HG03175 (cell line): ENCODE data around the gene GNAI3.

ENCODE experiments used
- ATAC-seq: cut with Tn5 transposase; IDR thresholded peaks from one replicate; pipeline ENCODE4 v1.9.1; 2021; ENCODE audit warnings: mild to moderate bottlenecking, moderate library complexity; ENCODE audit not compliant: unreplicated experiment

The GNAI3 gene

DNA sequence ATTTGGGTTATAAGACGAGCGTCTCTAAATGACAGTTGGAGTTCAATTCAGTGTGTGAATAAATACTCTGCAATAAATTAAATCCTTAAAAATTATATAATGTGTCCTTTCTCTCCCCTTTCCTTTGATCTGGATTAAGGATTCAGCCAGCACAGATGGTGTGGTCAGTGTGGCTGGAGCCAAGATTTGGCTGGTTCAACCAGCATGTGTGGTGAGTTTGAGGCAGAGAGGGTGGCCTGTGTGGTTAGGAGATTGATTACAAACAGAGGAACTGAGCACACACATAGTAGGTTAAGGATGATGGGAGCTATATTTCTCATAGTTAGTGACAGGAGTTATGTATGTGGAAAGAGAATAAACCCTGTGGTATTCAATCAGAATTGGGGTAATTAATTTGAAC, 24.7 kb upstream of the GNAI3 start:
- ATAC-seq: no peak

DNA sequence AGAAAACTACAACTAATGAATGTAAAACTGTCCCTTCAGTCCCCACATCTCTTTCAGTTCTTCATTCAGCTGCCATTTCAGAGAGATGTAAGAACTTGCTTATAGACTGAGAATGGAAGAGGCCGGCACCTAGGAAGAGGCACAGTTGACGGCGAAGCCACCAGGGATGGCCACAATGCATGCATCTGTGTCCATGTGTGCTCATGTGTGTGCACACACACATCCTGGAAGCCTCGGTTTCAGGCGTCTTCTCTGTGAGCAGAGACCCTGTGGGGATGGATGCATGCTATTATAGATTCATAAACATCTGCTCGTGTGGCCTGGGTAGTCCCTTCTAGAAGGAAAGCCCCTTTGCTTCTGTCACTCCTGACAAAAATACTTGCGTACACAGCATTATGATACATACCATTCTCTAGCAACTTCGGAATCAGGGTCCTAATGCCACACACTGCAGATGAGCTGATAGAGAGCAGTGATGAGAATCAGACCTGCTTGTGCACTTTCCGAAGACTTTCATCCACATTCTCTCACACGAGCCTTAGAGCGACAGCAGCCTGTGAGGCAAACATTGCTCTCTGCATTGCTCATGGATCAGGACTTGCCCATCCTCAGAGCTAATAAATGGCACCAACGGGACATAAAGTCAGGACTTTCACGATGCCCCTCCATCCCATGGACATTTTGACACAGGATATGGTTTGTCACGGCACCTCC, 21.2 kb upstream of the GNAI3 start:
- ATAC-seq: peak; percentile 36

DNA sequence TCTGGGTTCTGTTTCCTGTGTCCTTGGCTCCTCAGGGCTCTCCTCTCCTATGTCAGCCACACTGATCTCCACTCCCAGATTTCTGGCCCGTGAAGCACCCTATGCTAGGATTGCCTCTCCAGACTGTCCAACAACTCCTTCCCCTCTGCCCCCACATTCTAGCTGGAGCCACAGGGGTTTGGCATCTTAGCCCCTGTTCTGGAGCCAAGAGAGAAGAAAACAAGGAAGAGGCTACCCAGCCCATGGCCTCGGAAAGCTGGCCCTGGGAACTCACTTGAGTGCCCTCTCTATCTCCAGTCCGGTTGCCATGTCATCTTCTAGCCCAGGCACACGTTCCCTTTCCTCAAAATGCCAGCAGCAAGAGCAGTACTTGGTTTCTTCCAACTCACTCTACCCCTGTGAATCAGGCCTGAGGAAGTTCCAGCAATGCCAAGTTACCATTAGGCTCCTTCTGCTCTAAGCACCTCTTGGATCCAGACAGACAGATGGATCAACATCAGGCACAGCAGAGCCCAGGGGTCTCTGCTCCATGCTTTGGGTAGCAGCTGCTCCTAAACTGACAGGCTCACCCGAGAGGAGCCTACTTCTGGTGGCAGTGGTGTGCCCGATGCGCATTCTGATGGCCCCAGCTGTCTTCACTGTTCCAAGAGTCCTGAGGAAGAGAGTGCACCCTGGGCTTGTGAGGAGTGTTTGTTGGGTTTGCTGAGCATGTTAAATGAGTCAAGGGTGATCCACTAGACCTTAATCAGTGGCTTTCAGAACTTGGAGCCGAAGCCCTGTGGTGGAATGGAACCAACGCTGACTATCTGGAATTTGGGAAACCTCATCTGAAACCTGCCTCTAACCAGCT, 20.3 kb upstream of the GNAI3 start:
- no peak for ATAC-seq

DNA sequence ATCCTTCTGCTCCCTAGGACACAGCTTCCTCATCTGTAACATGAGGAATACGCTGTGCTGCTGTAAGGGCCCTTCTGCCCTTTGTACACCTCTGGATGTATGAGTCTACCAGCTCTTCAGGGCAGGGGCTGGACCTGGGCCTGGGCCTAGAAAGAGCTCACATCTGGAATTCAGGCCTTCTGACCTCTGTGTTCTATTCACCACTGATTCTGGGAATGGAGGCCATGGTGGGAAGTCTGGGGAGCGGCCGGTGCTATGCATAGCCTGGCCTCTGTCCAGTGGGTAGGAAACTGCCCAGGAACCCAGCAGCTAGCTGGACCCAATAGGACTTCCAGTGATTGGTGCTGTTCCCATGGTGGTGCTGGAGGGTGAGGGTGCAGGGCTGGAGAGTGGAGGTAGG, 19.7 kb upstream of the GNAI3 start:
- no peak for ATAC-seq

DNA sequence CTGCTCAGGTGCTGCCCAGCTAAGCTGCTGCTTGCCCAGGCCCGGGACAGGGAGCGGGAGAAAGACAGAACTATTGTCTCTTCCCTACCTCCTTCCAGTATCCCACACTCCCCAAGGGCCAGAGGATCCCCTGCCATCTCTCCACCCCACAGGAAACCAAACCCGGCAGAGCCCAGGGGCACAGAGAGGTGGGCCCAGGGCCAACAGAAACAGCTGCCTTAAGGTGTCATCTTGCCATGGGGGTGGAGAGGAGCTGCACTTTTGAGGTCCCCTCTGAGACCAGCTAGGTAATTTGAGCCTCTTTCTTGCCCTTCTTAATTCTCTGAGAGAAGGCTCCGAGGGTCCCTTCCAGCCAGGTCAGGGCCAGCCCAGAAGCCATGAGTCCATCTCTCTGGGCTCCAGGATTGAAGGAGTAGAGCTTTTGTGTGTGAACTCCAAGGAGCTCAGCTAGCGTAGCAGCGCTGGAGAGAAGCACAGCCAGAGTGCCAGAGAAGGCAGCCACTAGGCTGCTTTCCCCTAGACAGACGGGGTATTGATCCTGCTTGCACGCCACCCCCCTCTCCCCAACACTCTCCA, 18.4 kb upstream of the GNAI3 start:
- no peak for ATAC-seq

DNA sequence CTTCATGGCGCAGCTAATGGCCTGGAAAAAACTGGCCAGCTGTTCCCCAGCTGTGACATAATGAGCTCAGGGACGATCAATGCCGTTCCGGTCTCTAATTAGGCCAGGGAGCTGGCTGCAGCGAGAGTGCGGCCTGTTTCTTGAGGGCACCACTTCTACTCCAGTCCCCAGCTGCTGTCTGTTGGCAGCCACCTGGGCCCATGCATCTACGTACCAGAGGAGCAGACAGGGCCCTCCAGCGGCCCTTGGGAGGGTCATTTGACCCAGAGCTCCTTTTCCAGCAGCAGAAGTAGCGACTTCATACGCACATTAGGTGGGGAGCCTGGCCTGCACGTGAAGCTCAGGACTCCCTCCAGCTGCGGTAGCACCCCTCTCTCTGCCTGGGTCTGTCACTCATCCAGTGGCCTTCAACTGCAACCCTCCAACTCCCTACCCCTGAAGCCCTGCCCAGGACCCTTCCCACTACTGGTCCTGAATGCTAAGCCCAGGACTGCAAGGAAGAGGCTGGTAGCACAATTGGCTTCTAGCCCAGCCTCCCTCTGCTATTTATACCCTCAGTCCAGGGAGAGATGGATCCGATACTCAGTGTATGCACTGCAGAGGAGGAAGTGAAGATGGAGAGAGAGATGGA, 17.8 kb upstream of the GNAI3 start:
- no peak for ATAC-seq

DNA sequence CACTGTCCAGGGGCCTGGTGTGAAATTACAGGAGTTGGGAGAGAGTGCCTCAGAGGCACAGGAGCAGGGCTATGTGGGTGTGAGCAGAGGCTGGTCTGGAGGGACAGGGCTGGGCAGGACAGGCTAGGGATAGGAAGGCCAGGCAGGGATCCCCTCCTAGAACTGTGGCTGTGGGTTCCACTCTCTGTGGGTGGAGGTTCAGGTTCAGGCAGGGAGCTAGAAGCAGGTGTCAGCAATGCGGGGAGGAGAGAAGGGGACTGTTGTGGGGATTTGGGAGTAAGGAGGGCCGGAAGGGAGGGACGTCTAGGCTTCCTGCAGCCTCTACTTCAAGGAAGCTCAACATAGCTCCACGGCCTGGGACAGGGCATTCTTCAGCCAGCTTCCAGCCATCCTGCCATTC, 17.0 kb upstream of the GNAI3 start:
- no peak for ATAC-seq

DNA sequence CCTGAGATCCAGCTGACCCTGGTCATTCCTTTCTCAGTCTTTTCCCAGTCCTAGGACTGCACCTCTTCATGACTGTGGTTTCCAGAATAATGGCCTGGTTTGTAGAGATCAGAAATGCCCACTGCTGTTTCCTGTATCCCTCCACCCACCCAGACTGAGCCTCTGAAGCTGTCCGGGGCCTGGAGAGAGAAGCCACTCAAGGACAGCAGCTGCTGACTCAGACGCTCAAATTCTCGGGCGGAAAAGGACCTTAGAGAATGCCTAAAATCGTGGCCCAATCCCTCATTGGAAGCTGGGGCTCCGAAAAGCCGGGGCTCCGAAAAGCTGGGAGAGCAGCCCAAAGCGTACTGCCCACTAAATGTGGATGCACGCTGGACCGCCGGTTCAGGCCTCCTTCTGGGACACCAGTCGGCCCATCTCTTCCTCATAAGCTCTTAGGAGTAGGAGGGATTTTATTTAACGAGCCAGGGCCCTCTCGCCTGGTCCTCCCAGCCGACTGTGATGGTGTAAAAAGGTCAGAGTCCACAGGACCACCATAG, 16.5 kb upstream of the GNAI3 start:
- ATAC-seq: peak; percentile 6

- ATAC-seq: peak; percentile 68
Measured at GRCh38 chr1:109532365-109533136, 15.9 kb upstream of the GNAI3 start.

DNA sequence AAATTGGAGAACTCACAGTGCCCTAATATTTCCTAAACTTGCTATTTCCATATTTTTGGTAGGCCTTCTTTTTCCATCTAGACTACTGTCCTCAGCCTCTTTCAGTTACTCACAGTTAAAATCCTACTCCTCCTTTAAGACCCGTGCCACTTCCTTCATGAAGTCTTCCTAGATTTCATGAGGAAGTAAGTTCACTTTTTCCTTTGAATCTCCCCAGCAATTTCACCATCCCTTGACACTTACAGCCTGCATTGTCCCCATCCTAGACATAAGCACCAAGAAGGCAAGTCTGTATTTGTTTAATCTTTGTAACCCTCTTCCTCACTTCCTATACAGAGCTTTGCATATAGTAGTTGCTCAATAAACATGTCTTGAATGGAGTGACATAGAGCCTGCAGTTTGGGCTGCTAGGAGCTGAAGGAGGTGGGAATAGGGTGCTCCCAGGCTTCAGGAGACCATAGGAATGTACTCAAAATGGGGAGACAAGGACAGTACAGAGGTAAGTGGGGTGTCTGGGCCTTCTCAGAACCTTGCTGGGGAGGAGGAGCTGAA, 14.0 kb upstream of the GNAI3 start:
- ATAC-seq: no peak

DNA sequence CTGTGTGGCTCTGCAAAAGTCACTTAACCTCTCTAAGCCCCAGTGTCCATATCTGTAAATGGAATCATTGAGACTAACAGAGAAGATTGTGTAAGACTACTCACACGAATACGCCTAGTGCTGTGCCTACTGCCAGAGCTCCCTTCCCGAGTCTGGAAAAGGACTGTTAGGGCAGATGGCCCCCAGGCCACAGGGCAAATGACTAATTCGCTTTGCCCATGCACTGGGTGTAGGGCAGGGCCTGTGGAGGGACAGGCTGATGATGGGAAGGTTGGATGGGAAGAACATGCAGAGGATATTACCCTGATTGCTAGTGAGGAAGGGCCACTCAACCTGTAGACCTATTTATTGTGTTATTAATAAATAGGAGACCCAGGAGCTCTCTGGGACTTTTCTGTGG, 12.9 kb upstream of the GNAI3 start:
- no peak for ATAC-seq

- no peak for ATAC-seq
Measured at GRCh38 chr1:109535971-109536491, 12.4 kb upstream of the GNAI3 start.

DNA sequence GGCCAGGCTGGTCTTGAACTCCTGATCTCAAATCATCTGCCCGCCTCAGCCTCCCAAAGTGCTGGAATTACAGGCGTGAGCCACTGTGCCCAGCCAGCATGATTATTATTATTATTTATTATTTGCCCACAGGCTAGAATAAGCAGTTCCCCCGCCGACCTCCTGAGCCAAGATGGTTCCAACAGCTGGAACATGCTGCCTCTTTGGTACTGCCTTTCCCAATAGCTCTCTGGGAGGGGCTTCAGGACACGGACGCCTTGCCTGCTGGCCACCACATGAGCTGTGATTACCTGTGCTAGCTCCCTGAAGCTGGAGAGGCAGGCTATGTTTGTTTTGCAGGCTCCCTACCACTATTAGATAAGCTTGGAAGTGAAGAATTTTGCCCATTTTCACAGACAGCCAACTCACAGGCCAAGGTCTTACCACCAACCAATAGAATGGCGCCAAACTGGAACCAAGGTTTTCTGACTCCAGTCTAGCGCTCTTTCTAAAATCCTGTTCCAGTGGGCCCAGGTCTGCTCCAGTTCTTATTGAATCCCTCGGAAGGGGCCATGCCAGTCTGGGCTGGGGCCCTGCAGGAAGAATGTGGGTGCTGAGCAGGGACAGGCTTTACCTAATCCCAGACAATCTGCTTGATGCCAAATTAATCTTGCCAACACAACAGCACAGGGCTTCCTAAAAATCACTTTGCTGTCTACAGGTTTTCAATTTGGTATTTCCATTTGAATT, 10.8 kb upstream of the GNAI3 start:
- ATAC-seq: no peak

- ATAC-seq: no peak
Measured at GRCh38 chr1:109538827-109539555, 9.4 kb upstream of the GNAI3 start.

DNA sequence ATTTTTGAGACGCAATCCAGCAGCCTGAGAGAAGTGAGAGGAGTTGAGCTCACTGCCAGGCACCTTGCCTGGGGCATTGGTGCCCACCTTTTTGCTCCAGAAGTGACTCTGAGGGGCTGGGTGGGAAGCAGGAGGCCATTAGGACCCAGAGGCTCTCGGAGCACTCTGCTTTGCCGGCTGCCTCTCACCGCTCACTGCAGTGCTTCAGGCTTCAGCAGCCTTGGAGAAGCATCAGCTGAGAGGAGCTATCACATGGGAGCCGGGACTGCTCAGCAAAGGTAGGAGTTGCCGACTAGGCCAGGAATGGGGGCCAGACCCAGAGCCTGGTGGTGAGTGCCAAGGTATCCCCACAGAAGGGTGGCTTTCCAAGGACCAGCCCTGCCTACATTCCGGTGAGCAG, 8.7 kb upstream of the GNAI3 start, which contains the start of gene GPR61:
Gene GPR61, plus strand, starts transcription at position 197 of the 400 bp plus-strand sequence. CDS start 3,151 bp downstream, outside the sequence.
- no peak for ATAC-seq

DNA sequence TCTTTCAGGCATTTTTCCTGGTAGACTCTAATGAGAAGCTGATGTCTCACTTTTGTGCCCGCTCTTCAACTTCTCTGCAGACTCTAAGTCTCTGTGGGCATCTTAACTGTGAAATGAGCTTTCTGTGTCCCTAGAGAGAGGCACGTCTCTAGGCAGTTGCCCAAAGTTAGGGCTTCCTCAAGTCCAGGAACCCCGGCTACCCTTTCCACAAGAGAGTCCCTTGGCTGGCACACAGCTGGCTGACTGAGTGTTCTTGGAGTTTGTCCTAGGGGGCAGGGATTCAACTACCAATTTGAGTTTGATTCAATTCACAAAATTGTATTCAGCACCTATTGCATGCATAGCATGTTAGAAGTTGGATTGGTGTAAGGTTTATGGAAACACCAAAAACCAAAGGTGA, 7.3 kb upstream of the GNAI3 start:
- no peak for ATAC-seq

- no peak for ATAC-seq
Measured at GRCh38 chr1:109542657-109543056, 5.8 kb upstream of the GNAI3 start.

DNA sequence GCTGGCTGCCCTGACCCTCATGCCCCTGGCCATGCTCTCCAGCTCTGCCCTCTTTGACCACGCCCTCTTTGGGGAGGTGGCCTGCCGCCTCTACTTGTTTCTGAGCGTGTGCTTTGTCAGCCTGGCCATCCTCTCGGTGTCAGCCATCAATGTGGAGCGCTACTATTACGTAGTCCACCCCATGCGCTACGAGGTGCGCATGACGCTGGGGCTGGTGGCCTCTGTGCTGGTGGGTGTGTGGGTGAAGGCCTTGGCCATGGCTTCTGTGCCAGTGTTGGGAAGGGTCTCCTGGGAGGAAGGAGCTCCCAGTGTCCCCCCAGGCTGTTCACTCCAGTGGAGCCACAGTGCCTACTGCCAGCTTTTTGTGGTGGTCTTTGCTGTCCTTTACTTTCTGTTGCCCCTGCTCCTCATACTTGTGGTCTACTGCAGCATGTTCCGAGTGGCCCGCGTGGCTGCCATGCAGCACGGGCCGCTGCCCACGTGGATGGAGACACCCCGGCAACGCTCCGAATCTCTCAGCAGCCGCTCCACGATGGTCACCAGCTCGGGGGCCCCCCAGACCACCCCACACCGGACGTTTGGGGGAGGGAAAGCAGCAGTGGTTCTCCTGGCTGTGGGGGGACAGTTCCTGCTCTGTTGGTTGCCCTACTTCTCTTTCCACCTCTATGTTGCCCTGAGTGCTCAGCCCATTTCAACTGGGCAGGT, 5.0 kb upstream of the GNAI3 start:
- ATAC-seq: no peak
